Measurements from ENCODE around the gene CALN1. TPM values are rescaled to one million over a fixed set of nuclear protein-coding genes. Genes with fewer than 3 reads are reported as not detected.

CALN1 gene
- total and polyA plus RNA-seq, 9 of the 15 experiments (the other 6 are each of a cell fraction or from before 2014, with no cell fraction given) = 1.4 to 7.5 (median 3.3) TPM

DNA sequence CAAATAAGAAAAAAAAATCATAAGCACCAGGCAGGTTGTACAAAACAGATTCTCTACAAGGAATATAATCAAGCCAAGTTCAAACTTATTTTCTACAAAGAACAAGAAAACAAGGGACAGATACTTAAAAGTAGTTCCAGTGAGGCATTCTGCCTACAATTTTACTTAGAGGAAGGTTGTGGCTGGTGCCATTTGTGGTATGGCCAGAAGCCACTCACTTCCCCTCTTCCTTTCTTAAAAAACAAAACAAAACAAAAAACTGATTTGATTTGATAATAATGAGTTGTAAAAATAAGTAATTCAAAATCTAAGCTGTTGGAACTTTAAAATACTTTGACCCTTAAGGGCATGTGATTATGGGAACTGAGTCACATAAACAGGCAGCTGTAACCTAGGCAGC lies 420.6 kb downstream of the CALN1 start (continued):
- TF ChIP-seq ZNF551 (CRISPR knock-in tag; IDR thresholded peaks at IDR 0.05) (no peak), ARHGAP35 (IDR thresholded peaks at IDR 0.05; ENCODE audit: partially characterized antibody) (no peak), GATAD2B (IDR thresholded peaks at IDR 0.05; ENCODE audit: borderline replicate concordance) (no peak), NR1H2 (CRISPR knock-in tag; IDR thresholded peaks at IDR 0.05) (no peak)

- Histone ChIP-seq H4K20me1 (replicated peaks; ENCODE audit: control insufficient read depth, insufficient read depth, low read length) (no peaks in the 10 kb centered on the region), H3K9me3 (replicated peaks; ENCODE audit: control insufficient read depth, insufficient read depth, low read depth, low read length) (no peaks in the 10 kb centered on the region), H3K9me1 (ENCODE audit: control insufficient read depth, insufficient read depth, low read length) (no peaks in the 10 kb centered on the region), H3K9ac (ENCODE audit: insufficient read depth in 1 of 2, low read depth in 2 of 2, low read length in 2 of 2) (no peak overlapping the region), H3K4me2 (ENCODE audit: insufficient read depth, low read length) (no peak overlapping the region), H3K27me3 (ENCODE audit: control insufficient read depth in 2 of 2, insufficient read depth in 2 of 2, low read length in 2 of 2) (peaks cover 0 to 16% of the 10 kb centered on the region in 2 experiments; a peak in 2 of 5 replicates), H3K4me3 (no peak overlapping the region), H2AFZ (ENCODE audit: low read depth, low read length) (no peak overlapping the region), H3K36me3 (ENCODE audit: control insufficient read depth, insufficient read depth, low read length) (no peaks in the 10 kb centered on the region), H3K79me2 (ENCODE audit: control insufficient read depth, insufficient read depth, low read length) (no peaks in the 10 kb centered on the region), H3K27ac (ENCODE audit: extremely low read depth, low read depth, low read length) (no peak overlapping the region), H3K4me1 (replicated peaks in 1 of 2; ENCODE audit: control insufficient read depth in 2 of 2, insufficient read depth in 2 of 2, low read length in 2 of 2) (no peaks in the 10 kb centered on the region)
- FAIRE-seq (no peak), DNase-seq (ENCODE audit: extremely low read depth in 1 of 4, low spot score in 3 of 4) (peak in 1 of 4 experiments; percentile 52), ATAC-seq (peak; percentile 72)
- no TSS peak for BruUV-seq (replicated peaks)
- ChIA-PET POLR2A (no interaction called here), CTCF (ENCODE audit: low intra/inter-chr PET ratio) (no interaction called here)
- intact Hi-C loops (cut with micrococcal nuclease) = no loop called here
- 3% methylated on average over 7 of the region's 7 CpGs for WGBS (ENCODE audit: insufficient coverage, low coverage, missing lambda C conversion rate)
- in situ Hi-C loops (cut with MboI) = no loop called here
- TF ChIP-seq PURB (CRISPR knock-in tag; IDR thresholded peaks at IDR 0.05; ENCODE audit: low read depth) = no peak
- no peak for TF ChIP-seq NKRF (IDR thresholded peaks at IDR 0.05; ENCODE audit: borderline replicate concordance)
- peak; percentile 72 for TF ChIP-seq ESRRA (IDR thresholded peaks at IDR 0.05; ENCODE audit: borderline replicate concordance, low read depth)
- TF ChIP-seq VEZF1 (CRISPR knock-in tag; IDR thresholded peaks at IDR 0.05) = 0 out of 2 replicates have a peak, but pooled peaks have one; percentile 20
- no peak for TF ChIP-seq KLF6 (CRISPR knock-in tag; IDR thresholded peaks at IDR 0.05; ENCODE audit: borderline replicate concordance)
- TF ChIP-seq ZNF263 (CRISPR knock-in tag; IDR thresholded peaks at IDR 0.05; ENCODE audit: borderline replicate concordance) = no peak
- TF ChIP-seq BACH1 (tag; IDR thresholded peaks at IDR 0.05) = 0 out of 2 replicates have a peak, but pooled peaks have one; percentile 46
- TF ChIP-seq SRF (CRISPR knock-in tag; IDR thresholded peaks at IDR 0.05) = peak in 1 of 2 experiments; percentile 75; a peak in 1 of 4 replicates
- TF ChIP-seq, protein P1, sequence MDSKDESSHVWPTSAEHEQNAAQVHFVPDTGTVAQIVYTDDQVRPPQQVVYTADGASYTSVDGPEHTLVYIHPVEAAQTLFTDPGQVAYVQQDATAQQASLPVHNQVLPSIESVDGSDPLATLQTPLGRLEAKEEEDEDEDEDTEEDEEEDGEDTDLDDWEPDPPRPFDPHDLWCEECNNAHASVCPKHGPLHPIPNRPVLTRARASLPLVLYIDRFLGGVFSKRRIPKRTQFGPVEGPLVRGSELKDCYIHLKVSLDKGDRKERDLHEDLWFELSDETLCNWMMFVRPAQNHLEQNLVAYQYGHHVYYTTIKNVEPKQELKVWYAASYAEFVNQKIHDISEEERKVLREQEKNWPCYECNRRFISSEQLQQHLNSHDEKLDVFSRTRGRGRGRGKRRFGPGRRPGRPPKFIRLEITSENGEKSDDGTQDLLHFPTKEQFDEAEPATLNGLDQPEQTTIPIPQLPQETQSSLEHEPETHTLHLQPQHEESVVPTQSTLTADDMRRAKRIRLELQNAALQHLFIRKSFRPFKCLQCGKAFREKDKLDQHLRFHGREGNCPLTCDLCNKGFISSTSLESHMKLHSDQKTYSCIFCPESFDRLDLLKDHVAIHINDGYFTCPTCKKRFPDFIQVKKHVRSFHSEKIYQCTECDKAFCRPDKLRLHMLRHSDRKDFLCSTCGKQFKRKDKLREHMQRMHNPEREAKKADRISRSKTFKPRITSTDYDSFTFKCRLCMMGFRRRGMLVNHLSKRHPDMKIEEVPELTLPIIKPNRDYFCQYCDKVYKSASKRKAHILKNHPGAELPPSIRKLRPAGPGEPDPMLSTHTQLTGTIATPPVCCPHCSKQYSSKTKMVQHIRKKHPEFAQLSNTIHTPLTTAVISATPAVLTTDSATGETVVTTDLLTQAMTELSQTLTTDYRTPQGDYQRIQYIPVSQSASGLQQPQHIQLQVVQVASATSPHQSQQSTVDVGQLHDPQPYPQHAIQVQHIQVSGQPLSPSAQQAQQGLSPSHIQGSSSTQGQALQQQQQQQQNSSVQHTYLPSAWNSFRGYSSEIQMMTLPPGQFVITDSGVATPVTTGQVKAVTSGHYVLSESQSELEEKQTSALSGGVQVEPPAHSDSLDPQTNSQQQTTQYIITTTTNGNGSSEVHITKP (IDR thresholded peaks at IDR 0.05; ENCODE audit: partially characterized antibody) = peak; percentile 9
These were observed 422.0 kb downstream of the CALN1 start for GRCh38 chr7:71990138-71990462.
